GM13976 (cell line): ENCODE measurements around the gene RET.

ENCODE experiments used
- DNase-seq: peaks from one replicate; pipeline ENCODE4 v3.0.0; 2012; ENCODE audit warnings: low spot score
- in situ Hi-C: fragments of 300-500 bp; cut with MboI; formaldehyde crosslinking; loops from one replicate; pipeline ENCODE4 v1.12.0; 2022; ENCODE audit warnings: low sequenced_read_pairs, mixed read lengths, inconsistent platforms; ENCODE audit not compliant: unreplicated experiment
- TF ChIP-seq, protein P1 (sequence below): IDR thresholded peaks from 2 replicates; pipeline ENCODE4 v1.5.1; 2012; ENCODE audit warnings: borderline replicate concordance, mild to moderate bottlenecking; ENCODE audit not compliant: insufficient read depth; ENCODE audit errors: extremely low read depth, missing control alignments, control extremely low read depth

RET gene

DNA sequence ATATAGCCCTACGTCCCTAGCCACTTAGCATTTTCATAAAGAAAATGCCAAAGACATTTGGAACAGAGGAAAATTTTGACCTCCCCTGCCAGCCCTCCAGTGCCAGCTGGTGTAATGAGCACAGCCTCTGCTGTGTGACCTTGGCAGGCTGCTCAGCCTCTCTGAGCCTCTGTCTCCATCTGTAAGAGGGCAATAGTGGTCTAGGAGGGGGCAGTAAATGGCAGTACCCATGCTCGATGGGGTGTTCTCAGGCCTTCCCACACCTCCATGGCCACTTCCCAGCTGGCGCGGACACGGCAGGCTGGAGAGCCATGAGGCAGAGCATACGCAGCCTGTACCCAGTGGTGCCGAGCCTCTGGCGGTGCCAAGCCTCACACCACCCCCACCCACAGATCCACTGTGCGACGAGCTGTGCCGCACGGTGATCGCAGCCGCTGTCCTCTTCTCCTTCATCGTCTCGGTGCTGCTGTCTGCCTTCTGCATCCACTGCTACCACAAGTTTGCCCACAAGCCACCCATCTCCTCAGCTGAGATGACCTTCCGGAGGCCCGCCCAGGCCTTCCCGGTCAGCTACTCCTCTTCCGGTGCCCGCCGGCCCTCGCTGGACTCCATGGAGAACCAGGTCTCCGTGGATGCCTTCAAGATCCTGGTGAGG, 37.3 kb downstream of the RET start:
- DNase-seq, result no peak
- TF ChIP-seq, protein P1, sequence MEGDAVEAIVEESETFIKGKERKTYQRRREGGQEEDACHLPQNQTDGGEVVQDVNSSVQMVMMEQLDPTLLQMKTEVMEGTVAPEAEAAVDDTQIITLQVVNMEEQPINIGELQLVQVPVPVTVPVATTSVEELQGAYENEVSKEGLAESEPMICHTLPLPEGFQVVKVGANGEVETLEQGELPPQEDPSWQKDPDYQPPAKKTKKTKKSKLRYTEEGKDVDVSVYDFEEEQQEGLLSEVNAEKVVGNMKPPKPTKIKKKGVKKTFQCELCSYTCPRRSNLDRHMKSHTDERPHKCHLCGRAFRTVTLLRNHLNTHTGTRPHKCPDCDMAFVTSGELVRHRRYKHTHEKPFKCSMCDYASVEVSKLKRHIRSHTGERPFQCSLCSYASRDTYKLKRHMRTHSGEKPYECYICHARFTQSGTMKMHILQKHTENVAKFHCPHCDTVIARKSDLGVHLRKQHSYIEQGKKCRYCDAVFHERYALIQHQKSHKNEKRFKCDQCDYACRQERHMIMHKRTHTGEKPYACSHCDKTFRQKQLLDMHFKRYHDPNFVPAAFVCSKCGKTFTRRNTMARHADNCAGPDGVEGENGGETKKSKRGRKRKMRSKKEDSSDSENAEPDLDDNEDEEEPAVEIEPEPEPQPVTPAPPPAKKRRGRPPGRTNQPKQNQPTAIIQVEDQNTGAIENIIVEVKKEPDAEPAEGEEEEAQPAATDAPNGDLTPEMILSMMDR, result no peak
- in situ Hi-C loops, result no loop called here

DNA sequence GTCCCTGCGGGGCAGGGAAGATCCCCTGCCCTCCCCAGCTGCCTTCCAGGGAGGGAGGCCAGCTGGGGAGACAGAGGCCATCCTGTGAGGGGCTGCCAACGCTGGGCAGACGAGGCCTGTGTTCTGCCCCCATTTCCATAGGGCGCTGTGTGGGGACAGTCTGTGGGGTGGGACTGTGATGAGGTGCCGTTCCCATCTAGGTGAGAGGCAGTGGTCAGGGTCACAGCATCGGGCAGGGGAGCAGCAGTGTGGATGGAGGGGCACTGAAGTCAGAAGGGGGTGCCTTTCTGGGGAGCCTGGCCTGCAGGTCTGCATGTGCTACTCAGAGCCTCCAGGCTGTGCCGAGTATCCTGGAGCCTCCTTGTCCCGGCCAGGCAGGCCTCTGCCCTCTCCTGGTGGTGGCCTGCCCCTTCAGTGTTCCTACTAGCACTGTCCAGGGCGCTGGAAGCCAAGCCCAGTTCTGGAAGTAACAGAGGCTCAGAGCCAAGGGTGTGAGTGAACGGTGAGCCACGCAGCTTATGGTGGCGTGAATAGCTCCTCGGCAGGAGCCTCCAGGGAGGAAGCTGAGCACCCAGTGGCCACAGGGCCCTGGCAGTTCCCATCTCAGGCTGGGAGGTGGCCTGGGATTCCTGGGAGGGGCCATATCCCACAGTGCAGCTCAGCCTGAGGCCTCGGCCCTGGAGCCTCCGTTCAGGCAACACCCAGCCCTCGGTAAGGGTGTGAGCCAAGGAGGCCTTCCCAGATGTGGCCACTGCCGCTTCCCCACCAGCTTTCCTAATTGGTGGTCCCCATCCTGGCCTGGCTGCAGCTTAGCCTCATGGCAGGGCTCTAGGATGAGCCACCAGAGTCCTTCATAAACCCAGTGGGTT, 38.1 kb downstream of the RET start:
- no peak for DNase-seq
- in situ Hi-C loops, result no loop called here
- TF ChIP-seq, protein P1, result no peak

DNA sequence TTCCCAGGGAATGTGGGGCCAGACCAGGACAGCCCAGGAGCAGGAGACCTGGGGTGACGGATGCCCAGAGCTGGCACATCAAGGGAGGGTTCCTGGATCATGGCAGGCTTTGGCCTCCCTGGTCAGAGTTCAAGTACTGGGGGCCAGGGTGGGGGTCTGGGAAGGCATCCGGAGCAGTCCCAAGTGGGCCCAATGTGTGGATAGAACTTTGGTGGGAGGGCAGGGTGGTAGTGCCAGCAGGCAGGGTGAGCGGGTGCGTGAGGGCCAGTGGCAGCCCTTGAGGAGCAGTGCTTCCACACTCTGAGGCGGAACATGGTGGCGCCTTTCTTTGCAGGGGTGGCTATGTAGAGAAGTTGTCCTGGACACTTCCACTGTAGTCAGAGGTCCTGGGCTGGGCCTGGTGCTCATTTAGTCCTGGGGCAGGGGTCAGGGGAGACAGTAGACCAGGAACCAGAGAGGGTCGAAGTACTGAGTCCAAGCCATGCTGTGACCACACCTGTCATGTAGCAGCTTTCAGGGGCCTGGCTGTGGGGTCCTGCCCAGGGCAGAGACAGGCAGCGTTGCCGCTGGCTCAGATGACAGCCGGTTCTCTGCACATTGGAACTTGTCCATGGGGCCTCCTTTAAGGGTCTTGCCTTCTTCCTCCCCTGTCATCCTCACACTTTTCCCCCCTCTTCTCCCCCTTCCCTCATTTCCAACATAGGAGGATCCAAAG, 39.2 kb downstream of the RET start:
- in situ Hi-C loops, result no loop called here
- TF ChIP-seq, protein P1, result no peak
- DNase-seq, result no peak

DNA sequence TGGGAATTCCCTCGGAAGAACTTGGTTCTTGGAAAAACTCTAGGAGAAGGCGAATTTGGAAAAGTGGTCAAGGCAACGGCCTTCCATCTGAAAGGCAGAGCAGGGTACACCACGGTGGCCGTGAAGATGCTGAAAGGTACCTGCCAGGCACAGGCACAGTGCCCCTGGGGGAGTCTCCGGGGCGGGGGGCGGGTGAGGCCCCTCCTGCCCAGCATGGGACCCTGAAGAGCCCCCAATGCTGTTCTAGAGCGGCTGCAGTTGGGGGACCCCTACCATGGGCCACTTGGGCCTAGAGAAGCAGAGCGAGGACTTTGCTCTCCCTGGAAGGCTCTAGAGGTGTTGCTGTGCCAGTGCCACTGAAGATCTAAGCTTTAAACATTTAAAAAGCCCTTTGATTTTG, 39.7 kb downstream of the RET start:
- in situ Hi-C loops, result no loop called here
- TF ChIP-seq, protein P1, result no peak
- DNase-seq, result no peak

DNA sequence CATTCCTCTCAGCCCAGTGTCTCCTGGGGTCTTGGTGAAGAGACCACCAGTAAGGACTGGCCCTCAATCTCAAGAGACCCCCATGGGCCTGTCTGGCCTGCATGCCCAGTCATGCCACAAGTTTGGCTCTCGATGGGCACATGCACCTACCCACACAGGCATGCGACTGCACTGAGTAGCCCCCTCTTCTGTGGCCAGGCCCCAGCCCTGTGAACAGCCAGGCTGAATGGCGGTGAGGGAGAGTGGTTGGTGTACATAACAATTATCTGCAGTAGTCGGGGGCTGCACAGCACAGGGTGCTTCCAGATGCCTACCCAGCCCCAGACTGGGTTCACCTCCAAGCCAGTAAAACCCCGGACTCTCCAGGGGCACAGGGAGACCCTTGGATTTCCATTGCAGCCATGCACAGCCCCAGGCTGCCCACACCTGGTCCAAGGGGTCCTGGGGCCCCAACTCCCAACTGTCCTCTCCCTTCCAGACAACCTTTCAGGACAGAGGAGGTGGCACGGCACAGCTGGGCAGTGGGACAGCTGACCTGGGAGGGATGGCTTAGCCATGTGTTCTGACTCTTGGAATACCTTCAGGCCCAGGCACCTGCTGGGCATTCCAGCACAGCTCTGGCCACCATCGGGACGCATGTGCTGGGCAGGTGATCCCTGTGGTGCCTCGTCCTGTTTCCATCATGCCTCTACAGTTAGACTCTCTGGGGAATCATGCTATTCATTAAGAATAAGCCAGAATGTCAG, 40.3 kb downstream of the RET start:
- no peak for DNase-seq
- TF ChIP-seq, protein P1, result no peak
- in situ Hi-C loops, result no loop called here
